K562 (cell line): ENCODE results near the gene IFI27L2. TPM values are rescaled to one million over a fixed set of nuclear protein-coding genes. Genes with fewer than 3 reads are reported as not detected.

Experiments used
- CCNT2 ChIP-seq: IDR thresholded peaks from 2 replicates; pipeline ENCODE4 v1.6.1; 2011; ENCODE audit warnings: borderline replicate concordance, low read depth, mild to moderate bottlenecking, moderate library complexity, mixed read lengths, low read length; ENCODE audit not compliant: insufficient read length; ENCODE audit errors: extremely low read depth
- FOXM1 ChIP-seq, 2 experiments: fragments of 450-650 bp in 1 of 2; sonication (generic) in 1 of 2; formaldehyde crosslinking in 1 of 2; IDR thresholded peaks; 2 replicates each; pipeline versions ENCODE4 v1.6.1 to v1.9.0; 2017 to 2022; ENCODE audit warnings: low read depth in 2 of 2, mild to moderate bottlenecking in 2 of 2, missing genetic modification reagents in 1 of 2, moderate library complexity in 1 of 2
- GATA2 ChIP-seq: sonication (generic); formaldehyde crosslinking; IDR thresholded peaks from 2 replicates; pipeline ENCODE4 v1.4.0; 2020; ENCODE audit warnings: mild to moderate bottlenecking, missing genetic modification reagents
- HMBOX1 ChIP-seq: sonication (generic); IDR thresholded peaks from 2 replicates; pipeline ENCODE4 v1.6.1; 2016
- MGA ChIP-seq: fragments of 450-650 bp; IDR thresholded peaks from 2 replicates; pipeline ENCODE4 v1.6.1; 2016; ENCODE audit warnings: mild to moderate bottlenecking, moderate library complexity
- NCOR1 ChIP-seq: fragments of 450-650 bp; IDR thresholded peaks from 2 replicates; pipeline ENCODE4 v1.6.1; 2016; ENCODE audit warnings: mild to moderate bottlenecking, moderate library complexity
- RBFOX2 ChIP-seq: fragments of 200-400 bp; formaldehyde crosslinking; IDR thresholded peaks from 2 replicates; pipeline ENCODE4 v1.6.1; 2017; ENCODE audit warnings: low read depth, mild to moderate bottlenecking, low read length, moderate library complexity
- RBM39 ChIP-seq: fragments of 200-400 bp; formaldehyde crosslinking; optimal IDR thresholded peaks from 2 replicates; pipeline ENCODE3; 2018; ENCODE audit warnings: low read depth, low read length
- ZNF444 ChIP-seq: fragments of 250-450 bp; sonication (Bioruptor Pico); IDR thresholded peaks from 2 replicates; pipeline ENCODE4 v1.4.0; 2020; ENCODE audit warnings: mild to moderate bottlenecking, moderate library complexity
- ZNF507 ChIP-seq: conservative IDR thresholded peaks from 2 replicates; pipeline ENCODE4 v1.6.1; 2017; ENCODE audit warnings: missing genetic modification characterization, missing compliant biosample characterization
- ZNF518B ChIP-seq: fragments of 250-450 bp; sonication (Bioruptor Pico); IDR thresholded peaks from 2 replicates; pipeline ENCODE4 v1.5.0; 2021; ENCODE audit warnings: mild to moderate bottlenecking, moderate library complexity
- ZNF75A ChIP-seq: fragments of 450-650 bp; formaldehyde crosslinking; IDR thresholded peaks from 2 replicates; pipeline ENCODE4 v1.4.0; 2020; ENCODE audit warnings: mild to moderate bottlenecking
- polyA plus RNA-seq, 8 experiments: library from polyadenylated mRNA; depleted of rRNA in 4 of 8; stranded (reverse) in 5 of 8; unstranded in 3 of 8; fragments of >200 nt; fragmentation: Nextera tagmentation in 2 of 8; fragmentation: Illumina TruSeq in 1 of 8; extraction: Ambion mirVana in 2 of 8; extraction: Trizol in 1 of 8; gene quantifications; 2 replicates each; pipeline versions ENCODE4 v1.2.1 to v1.2.3, GENCODE V29; 2011 to 2014; ENCODE audit warnings: inconsistent platforms in 1 of 8, missing spikeins in 1 of 8
- total RNA-seq, 7 experiments: library from RNA; depleted of rRNA in 6 of 7; stranded (reverse); fragments of >200 nt in 6 of 7; fragmentation: Illumina TruSeq in 2 of 7; extraction: Trizol in 2 of 7; gene quantifications; 2 replicates each; pipeline versions ENCODE4 v1.2.1 to v1.2.3, GENCODE V29; 2011 to 2021; ENCODE audit warnings: low replicate concordance in 1 of 7

IFI27L2 gene
- total and polyA plus RNA-seq, 9 of the 15 experiments (the other 6 are each of a cell fraction or from before 2014, with no cell fraction given) = 1.0 to 9.3 (median 4.1) TPM

GRCh38 chr14:94173471-94173884, 44.1 kb upstream of the IFI27L2 start (continued):
- TF ChIP-seq GATA2 (CRISPR knock-in tag) (no peak), HMBOX1 (no peak), ZNF518B (CRISPR knock-in tag) (no peak), FOXM1 (IDR thresholded peaks at IDR 0.05; ENCODE audit: low read depth) (no peak), FOXM1 (CRISPR knock-in tag; IDR thresholded peaks at IDR 0.05; ENCODE audit: low read depth) (no peak), ZNF75A (CRISPR knock-in tag) (no peak), RBFOX2 (peak; percentile 45; the same call in 1 of the 2 replicates), ZNF507 (no peak), CCNT2 (no peak), MGA (0 out of 2 replicates have a peak, but pooled peaks have one; percentile 13), RBM39 (no peak), NCOR1 (no peak), ZNF444 (CRISPR knock-in tag) (no peak)
